Measurements from ENCODE around the gene JAKMIP3.
A peak's percentile ranks its signal among the peaks of the same experiment; 100 is the strongest.

JAKMIP3 gene

DNA sequence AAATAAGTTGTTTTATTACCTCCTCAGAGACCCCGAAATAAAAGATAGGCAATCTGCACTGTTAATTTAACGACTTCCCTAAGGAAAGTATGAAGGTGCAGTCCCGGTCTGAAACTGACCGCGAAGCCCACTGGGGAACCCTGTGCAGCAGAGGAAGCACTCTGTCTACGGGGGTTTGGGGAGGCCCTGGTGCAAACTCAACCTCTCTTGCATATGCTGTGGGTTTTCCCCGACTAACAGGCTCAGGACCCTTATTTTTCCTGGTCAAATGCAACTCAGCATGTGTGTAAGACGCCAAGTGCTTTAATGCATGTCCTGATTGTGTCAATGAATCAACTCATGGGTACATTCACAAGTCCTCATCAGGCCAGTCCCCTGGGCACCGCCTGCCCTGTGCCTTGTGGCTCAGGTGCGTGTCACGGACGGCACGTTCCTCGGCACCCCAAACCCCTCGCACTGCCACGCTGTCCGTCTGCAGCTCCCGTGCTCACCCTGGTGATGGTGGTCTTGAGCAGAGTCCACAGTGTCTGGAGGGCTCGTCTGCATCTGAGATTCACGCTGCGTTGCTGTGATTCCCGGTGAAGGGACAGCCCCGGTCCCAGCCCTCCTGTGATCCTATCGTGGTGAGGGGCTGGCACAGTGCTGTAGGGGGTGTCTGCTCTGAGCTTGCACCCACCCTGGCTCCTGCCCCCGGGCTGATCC is 33.8 kb downstream of the JAKMIP3 start:
- Histone ChIP-seq H3K27me3 (peaks cover 0 to 41% (median 13%) of the 10 kb centered on the region in 11 experiments; a peak in 16 of 22 replicates), H3K36me3 (no peaks in the 10 kb centered on the region), H4K20me1 (peaks cover 0 to 33% (median 0%) of the 10 kb centered on the region in 11 experiments; a peak in 4 of 22 replicates), H3K27ac (peak overlapping the region in 4 of 11 experiments; percentile 38 to 68 (median 56); a peak in 8 of 22 replicates), H3K9ac (peak overlapping the region in 4 of 11 experiments; percentile 19 to 58 (median 46); a peak in 7 of 22 replicates), H3K4me3 (no peak overlapping the region; a peak in 1 of 20 replicates), H3K9me3 (replicated peaks in 1 of 11) (peaks cover 0 to 12% (median 0%) of the 10 kb centered on the region in 11 experiments; a peak in 5 of 22 replicates), H3K4me1 (peaks cover 40 to 97% (median 93%) of the 10 kb centered on the region in 10 experiments), H3K4me2 (peak overlapping the region in 10 of 11 experiments; percentile 60 to 94 (median 90); a peak in 20 of 22 replicates)
- peak in 1 of 11 experiments; percentile 16; a peak in 1 of 22 replicates for TF ChIP-seq Cebpa-rat (IDR thresholded peaks at IDR 0.05)

DNA sequence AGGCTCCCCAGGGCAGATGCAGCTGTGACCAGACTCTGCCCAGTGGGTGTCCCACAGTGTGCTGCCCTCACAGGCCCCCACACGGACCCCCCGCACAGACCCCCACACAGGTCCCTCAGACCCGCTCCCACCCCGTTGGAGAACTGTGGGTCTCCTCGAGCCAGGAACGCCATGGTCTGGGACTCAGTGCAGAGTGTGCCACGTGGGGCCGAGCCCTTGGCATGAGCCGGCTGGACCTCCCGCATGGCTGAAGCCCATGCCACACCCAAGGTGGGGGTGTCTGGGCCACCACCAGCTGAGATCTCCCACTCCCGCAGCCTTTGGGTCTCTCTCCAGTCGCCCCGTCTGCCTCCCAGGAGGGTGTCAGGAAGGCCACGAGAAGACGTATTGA is 34.3 kb downstream of the JAKMIP3 start:
- H3K4me1 ChIP-seq, result peaks cover 40 to 97% (median 93%) of the 10 kb centered on the region in 10 experiments
- H3K36me3 ChIP-seq, result no peaks in the 10 kb centered on the region

DNA sequence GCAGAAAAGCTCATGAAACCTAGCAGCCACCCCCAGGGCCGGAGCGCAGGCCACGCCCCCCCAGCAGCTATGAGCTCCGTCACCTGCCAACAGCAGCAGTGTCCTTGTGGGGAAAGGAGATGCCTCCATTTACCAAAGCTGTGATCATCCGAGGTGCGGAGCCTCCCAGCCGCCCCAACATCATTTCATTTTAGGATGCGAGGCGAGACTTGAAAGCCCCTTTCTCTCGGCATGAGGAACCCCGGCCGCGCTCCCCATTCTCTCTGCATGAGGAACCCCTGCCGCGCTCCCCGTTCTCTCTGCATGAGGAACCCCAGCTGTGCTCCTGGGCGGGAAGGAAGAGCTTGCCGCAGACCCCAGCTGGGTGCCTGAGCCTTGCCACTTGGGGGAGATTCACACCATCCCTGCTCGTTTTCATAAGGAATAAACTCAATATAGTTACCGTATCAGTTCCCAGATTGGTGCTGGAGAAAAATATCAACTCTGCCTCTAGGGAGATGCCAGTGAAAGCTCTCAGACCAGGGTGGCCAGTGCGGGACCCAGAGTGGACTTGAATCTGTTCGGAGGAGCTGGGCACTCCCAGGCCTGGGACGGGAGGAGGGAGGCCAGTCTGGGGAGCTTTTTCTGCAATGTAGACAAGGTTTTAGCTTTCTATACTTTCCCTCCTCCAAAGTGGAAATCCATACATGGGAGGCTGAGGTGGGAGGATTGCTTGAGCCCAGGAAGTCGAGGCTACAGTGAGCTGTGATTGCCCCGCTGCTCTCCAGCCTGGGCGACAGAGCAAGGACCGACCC is 35.0 kb downstream of the JAKMIP3 start:
- peak overlapping the region; percentile 60 to 94 (median 90) for H3K4me2 ChIP-seq
- 0 out of 22 replicates have a peak, but pooled peaks cover 0 to under 1% (median 0%) of the 10 kb centered on the region in 11 experiments for H3K9me3 ChIP-seq (replicated peaks in 1 of 11)
- H3K4me1 ChIP-seq, result peaks cover 33 to 97% (median 93%) of the 10 kb centered on the region in 10 experiments
- peak overlapping the region in 5 of 11 experiments; percentile 13 to 68 (median 52); a peak in 9 of 22 replicates for H3K27ac ChIP-seq
- peak overlapping the region in 4 of 11 experiments; percentile 39 to 58 (median 51); a peak in 6 of 22 replicates for H3K9ac ChIP-seq
- peak overlapping the region in 4 of 10 experiments; percentile 11 to 44 (median 24); a peak in 4 of 20 replicates for H3K4me3 ChIP-seq
- peaks cover 0 to 40% (median 0%) of the 10 kb centered on the region in 11 experiments; a peak in 4 of 22 replicates for H4K20me1 ChIP-seq
- H3K27me3 ChIP-seq, result peaks cover 0 to 41% (median 13%) of the 10 kb centered on the region in 11 experiments; a peak in 16 of 22 replicates
- no peak for TF ChIP-seq Cebpa-rat (IDR thresholded peaks at IDR 0.05)
- no peaks in the 10 kb centered on the region for H3K36me3 ChIP-seq

More for the DNA sequence above, 34.3 kb downstream of the JAKMIP3 start:
- Histone ChIP-seq H3K27me3 (peaks cover 0 to 41% (median 13%) of the 10 kb centered on the region in 11 experiments; a peak in 16 of 22 replicates), H3K4me3 (peak overlapping the region in 1 of 10 experiments; percentile 34; a peak in 1 of 20 replicates), H3K27ac (peak overlapping the region in 4 of 11 experiments; percentile 38 to 68 (median 56); a peak in 8 of 22 replicates), H4K20me1 (peaks cover 0 to 39% (median 0%) of the 10 kb centered on the region in 11 experiments; a peak in 4 of 22 replicates), H3K4me2 (peak overlapping the region; percentile 60 to 94 (median 90)), H3K9me3 (replicated peaks in 1 of 11) (peaks cover 0 to 7% (median 0%) of the 10 kb centered on the region in 11 experiments; a peak in 5 of 22 replicates), H3K9ac (peak overlapping the region in 4 of 11 experiments; percentile 39 to 58 (median 51); a peak in 6 of 22 replicates)
- TF ChIP-seq Cebpa-rat (IDR thresholded peaks at IDR 0.05), result no peak

DNA sequence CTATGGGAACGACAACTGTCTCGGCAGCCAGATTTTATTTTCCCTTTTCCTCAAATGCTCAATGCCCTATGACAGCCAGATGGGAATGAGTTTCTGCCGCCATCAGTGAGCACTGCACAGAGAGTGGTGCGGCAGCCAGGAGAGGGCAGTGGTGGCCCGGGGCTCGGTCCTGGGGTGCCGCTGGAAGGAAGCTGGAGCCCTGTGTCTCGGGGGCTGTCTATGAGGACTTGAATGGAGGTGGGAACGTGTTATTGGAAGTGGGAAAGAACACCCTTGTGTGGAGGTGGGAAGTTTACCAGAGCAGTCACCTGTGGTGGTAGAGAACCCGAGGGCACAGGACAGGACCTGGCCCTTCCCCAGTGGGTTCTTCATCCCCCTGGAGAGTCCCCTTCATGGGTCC is 35.8 kb downstream of the JAKMIP3 start:
- peaks cover 0 to 40% (median 0%) of the 10 kb centered on the region in 11 experiments; a peak in 4 of 22 replicates for H4K20me1 ChIP-seq
- no peak overlapping the region for H3K4me3 ChIP-seq
- peaks cover 26 to 97% (median 93%) of the 10 kb centered on the region in 10 experiments for H3K4me1 ChIP-seq
- no peaks in the 10 kb centered on the region for H3K9me3 ChIP-seq (replicated peaks in 1 of 11)
- peaks cover 0 to 41% (median 13%) of the 10 kb centered on the region in 11 experiments; a peak in 16 of 22 replicates for H3K27me3 ChIP-seq
- peak overlapping the region in 9 of 11 experiments; percentile 78 to 94 (median 90); a peak in 17 of 22 replicates for H3K4me2 ChIP-seq
- TF ChIP-seq Cebpa-rat (IDR thresholded peaks at IDR 0.05), result no peak
- H3K36me3 ChIP-seq, result no peaks in the 10 kb centered on the region
- H3K27ac ChIP-seq, result peak overlapping the region in 1 of 11 experiments; percentile 68; a peak in 2 of 22 replicates
- H3K9ac ChIP-seq, result 0 out of 22 replicates have a peak overlapping the region, but pooled peaks of 1 of the 11 experiments have one; percentile 58

GRCh38 chr10:132102071-132102716 is 36.4 kb downstream of the JAKMIP3 start:
- H3K9ac ChIP-seq, result no peak overlapping the region
- no peak for TF ChIP-seq Cebpa-rat (IDR thresholded peaks at IDR 0.05)
- H3K9me3 ChIP-seq (replicated peaks in 1 of 11), result no peaks in the 10 kb centered on the region
- H3K4me1 ChIP-seq, result peaks cover 21 to 97% (median 93%) of the 10 kb centered on the region in 10 experiments
- peaks cover 0 to 42% (median 13%) of the 10 kb centered on the region in 11 experiments; a peak in 16 of 22 replicates for H3K27me3 ChIP-seq
- H3K4me2 ChIP-seq, result peak overlapping the region in 9 of 11 experiments; percentile 78 to 94 (median 90); a peak in 17 of 22 replicates
- peak overlapping the region in 1 of 11 experiments; percentile 68; a peak in 1 of 22 replicates for H3K27ac ChIP-seq
- H4K20me1 ChIP-seq, result peaks cover 0 to 40% (median 0%) of the 10 kb centered on the region in 11 experiments; a peak in 5 of 22 replicates
- no peak overlapping the region for H3K4me3 ChIP-seq
- no peaks in the 10 kb centered on the region for H3K36me3 ChIP-seq

DNA sequence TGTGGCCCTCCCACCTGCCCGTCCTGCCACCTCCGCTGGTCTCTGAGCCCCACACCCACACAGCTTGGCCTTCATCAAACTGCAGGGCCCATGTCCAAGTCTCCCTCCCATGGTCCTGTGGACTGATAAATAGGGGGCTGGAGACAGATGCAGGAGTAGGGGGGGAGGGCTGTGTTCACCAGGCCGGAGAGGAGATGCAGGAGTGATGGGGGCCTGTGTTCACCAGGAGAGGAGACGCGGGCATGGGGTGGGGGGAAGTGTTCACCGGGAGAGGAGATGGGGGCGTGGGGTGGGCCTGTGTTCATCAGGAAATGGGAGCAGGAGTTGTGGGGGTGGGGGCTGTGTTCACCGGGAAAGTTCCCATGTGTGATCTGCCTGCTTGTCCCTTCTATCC is 37.0 kb downstream of the JAKMIP3 start:
- Histone ChIP-seq H3K27me3 (peaks cover 0 to 47% (median 13%) of the 10 kb centered on the region in 11 experiments; a peak in 16 of 22 replicates), H3K36me3 (no peaks in the 10 kb centered on the region), H3K9ac (no peak overlapping the region), H4K20me1 (peaks cover 0 to 40% (median 1%) of the 10 kb centered on the region in 11 experiments; a peak in 7 of 22 replicates), H3K4me1 (peaks cover 25 to 98% (median 95%) of the 10 kb centered on the region in 10 experiments), H3K9me3 (replicated peaks in 1 of 11) (no peaks in the 10 kb centered on the region), H3K4me3 (no peak overlapping the region), H3K4me2 (peak overlapping the region in 9 of 11 experiments; percentile 78 to 94 (median 90); a peak in 16 of 22 replicates), H3K27ac (no peak overlapping the region)
- TF ChIP-seq Cebpa-rat (IDR thresholded peaks at IDR 0.05), result no peak

GRCh38 chr10:132103116-132103910 is 37.6 kb downstream of the JAKMIP3 start:
- Histone ChIP-seq H4K20me1 (peaks cover 0 to 40% (median 6%) of the 10 kb centered on the region in 11 experiments; a peak in 7 of 22 replicates), H3K4me2 (peak overlapping the region in 8 of 11 experiments; percentile 0 to 93 (median 50); a peak in 11 of 22 replicates), H3K9ac (no peak overlapping the region), H3K9me3 (replicated peaks in 1 of 11) (no peaks in the 10 kb centered on the region), H3K27ac (no peak overlapping the region), H3K4me1 (peaks cover 27 to 100% (median 98%) of the 10 kb centered on the region in 10 experiments), H3K36me3 (no peaks in the 10 kb centered on the region), H3K4me3 (no peak overlapping the region), H3K27me3 (peaks cover 0 to 53% (median 13%) of the 10 kb centered on the region in 11 experiments; a peak in 16 of 22 replicates)
- no peak for TF ChIP-seq Cebpa-rat (IDR thresholded peaks at IDR 0.05)

Data from BLaER1 treated with 17β-estradiol and CSF1 and Interleukin-3, amounts not matched to agents 10 nM and 100 nM (cell line).